Cardiac muscle cell (in vitro differentiated cells and primary cell): Measurements from ENCODE around the gene NDOR1. TPM values are rescaled to one million over a fixed set of nuclear protein-coding genes. Genes with fewer than 3 reads are reported as not detected.
"Not testable (repeated sequence)": the region's sequence is repeated elsewhere in the genome, so short reads cannot be mapped to it uniquely, and the experiment has no call there.

Experiments used
- DNase-seq, 2 donors: peaks; one replicate each; pipeline versions ENCODE4 v3.0.0 to v3.0.0-alpha.2; 2010 to 2017; ENCODE audit warnings: low read depth in 1 of 2, low spot score in 1 of 2
- H3K27ac ChIP-seq: fragments of 200-600 bp; sonication (generic); 2 replicates; pipeline ENCODE4 v1.5.1; 2016
- H3K27me3 ChIP-seq: fragments of 200-600 bp; sonication (generic); 2 replicates; pipeline ENCODE4 v1.6.0; 2016; ENCODE audit warnings: control low read depth
- H3K36me3 ChIP-seq: fragments of 200-600 bp; sonication (generic); 2 replicates; pipeline ENCODE4 v1.5.1; 2016; ENCODE audit warnings: control low read depth
- H3K4me1 ChIP-seq: fragments of 200-600 bp; sonication (generic); 2 replicates; pipeline ENCODE4 v1.8.1; 2017; ENCODE audit warnings: low read depth, mild to moderate bottlenecking, mixed run types
- H3K4me3 ChIP-seq: fragments of 200-600 bp; sonication (generic); 2 replicates; pipeline ENCODE4 v1.5.1; 2016; ENCODE audit warnings: mild to moderate bottlenecking
- H3K9me3 ChIP-seq: fragments of 200-600 bp; sonication (generic); 2 replicates; pipeline ENCODE4 v1.5.1; 2017; ENCODE audit warnings: low read depth, mild to moderate bottlenecking, control low read depth
- CTCF ChIP-seq: IDR thresholded peaks from 2 replicates; pipeline ENCODE4 v1.5.1; 2012; ENCODE audit warnings: low read depth, mild to moderate bottlenecking, low read length
- polyA plus RNA-seq: library from polyadenylated mRNA; unstranded; fragments of >200 nt; fragmentation: Nextera tagmentation; extraction: Ambion mirVana; gene quantifications from 2 replicates; pipeline ENCODE4 v1.2.1, GENCODE V29; 2016
- total RNA-seq: library from RNA; depleted of rRNA; stranded (reverse); fragments of >200 nt; gene quantifications from 2 replicates; pipeline ENCODE4 v1.2.3, GENCODE V29; 2016

The NDOR1 gene
- total and polyA plus RNA-seq, 2 experiments from 2014 or later = 17.5 to 18.1 TPM

GRCh38 chr9:137262173-137262908 lies 56.8 kb downstream of the NDOR1 start:
- H3K4me1 ChIP-seq, H3K27me3 ChIP-seq, H3K27ac ChIP-seq, H3K4me3 ChIP-seq, H3K9me3 ChIP-seq: not testable (repeated sequence)
- H3K36me3 ChIP-seq = peaks cover 14% of the 10 kb centered on the region
- DNase-seq = peak in 1 of 2 donors; percentile 61
- peak; percentile 46 for TF ChIP-seq CTCF

GRCh38 chr9:137262909-137263285 lies 57.4 kb downstream of the NDOR1 start:
- H3K9me3 ChIP-seq = no peaks in the 10 kb centered on the region
- no peak for DNase-seq
- H3K4me1 ChIP-seq = no peaks in the 10 kb centered on the region
- no peak overlapping the region for H3K27ac ChIP-seq
- H3K36me3 ChIP-seq = peaks cover 14% of the 10 kb centered on the region
- no peak overlapping the region for H3K4me3 ChIP-seq
- TF ChIP-seq CTCF = no peak
- H3K27me3 ChIP-seq = no peaks in the 10 kb centered on the region

- H3K4me1 ChIP-seq = no peaks in the 10 kb centered on the region
- TF ChIP-seq CTCF = no peak
- peaks cover 14% of the 10 kb centered on the region for H3K36me3 ChIP-seq
- no peak overlapping the region for H3K27ac ChIP-seq
- H3K9me3 ChIP-seq = no peaks in the 10 kb centered on the region
- no peaks in the 10 kb centered on the region for H3K27me3 ChIP-seq
- no peak for DNase-seq
- H3K4me3 ChIP-seq = no peak overlapping the region
These were observed 58.0 kb downstream of the NDOR1 start for GRCh38 chr9:137263506-137263905.

- Histone ChIP-seq H3K9me3 (no peaks in the 10 kb centered on the region), H3K36me3 (peaks cover 14% of the 10 kb centered on the region), H3K4me1 (no peaks in the 10 kb centered on the region), H3K27ac (no peak overlapping the region), H3K4me3 (no peak overlapping the region), H3K27me3 (no peaks in the 10 kb centered on the region)
- TF ChIP-seq CTCF = no peak
- no peak for DNase-seq
These were observed 58.6 kb downstream of the NDOR1 start for GRCh38 chr9:137264067-137264466.

GRCh38 chr9:137265496-137266161 lies 60.1 kb downstream of the NDOR1 start:
- DNase-seq = no peak
- H3K4me3 ChIP-seq = no peak overlapping the region
- no peaks in the 10 kb centered on the region for H3K27me3 ChIP-seq
- no peak overlapping the region for H3K27ac ChIP-seq
- no peak for TF ChIP-seq CTCF
- H3K9me3 ChIP-seq = no peaks in the 10 kb centered on the region
- no peaks in the 10 kb centered on the region for H3K4me1 ChIP-seq
- peaks cover 14% of the 10 kb centered on the region for H3K36me3 ChIP-seq
